Testis (tissue), 3 donors: ENCODE results near the gene ZNF76. TPM values are rescaled to one million over a fixed set of nuclear protein-coding genes. Genes with fewer than 3 reads are reported as not detected.

Source experiments
- DNase-seq: peaks from one replicate; pipeline ENCODE4 v3.0.0-alpha.2; 2019
- H3K27ac ChIP-seq, 2 donors: fragments of 200-600 bp; sonication (generic); one replicate each; pipeline ENCODE4 v1.5.1; 2019
- H3K27me3 ChIP-seq: fragments of 200-600 bp; sonication (generic); one replicate; pipeline ENCODE4 v1.5.1; 2019
- H3K36me3 ChIP-seq: fragments of 200-600 bp; sonication (generic); one replicate; pipeline ENCODE4 v1.5.1; 2017; ENCODE audit warnings: low read depth; ENCODE audit errors: missing control alignments
- H3K4me1 ChIP-seq: fragments of 200-600 bp; sonication (generic); one replicate; pipeline ENCODE4 v1.5.1; 2019
- H3K4me3 ChIP-seq, 2 donors: fragments of 200-600 bp; sonication (generic); one replicate each; pipeline ENCODE4 v1.5.1; 2017 to 2019
- H3K9me3 ChIP-seq: fragments of 200-600 bp; sonication (generic); one replicate; pipeline ENCODE4 v1.5.1; 2017
- POLR2A ChIP-seq: fragments of 450-650 bp; IDR thresholded peaks from one replicate; pipeline ENCODE4 v1.6.1; 2017; ENCODE audit warnings: antibody characterized with exemption, mild to moderate bottlenecking, moderate library complexity
- WGBS, 2 donors: methylation state at CpG; one replicate each; pipeline ENCODE4 v1.1.5; 2018; 5-methylcytosine and 5-hydroxymethylcytosine counted together
- intact Hi-C: fragments of 100-400 bp; cut with DNase I; formaldehyde crosslinking; loops from one replicate; pipeline ENCODE4 v1.15.1; 2023; ENCODE audit warnings: low total_unique reads
- polyA plus RNA-seq: library from polyadenylated mRNA; stranded (reverse); fragments of 350-450 nt; fragmentation: Illumina TruSeq; extraction: RNeasy Lipid Tissue Mini Kit (QIAGEN cat#74804); gene quantifications from one replicate; pipeline ENCODE4 v1.2.3, GENCODE V29; 2014; ENCODE audit warnings: low read depth, low replicate concordance; ENCODE audit not compliant: insufficient read depth
- total RNA-seq, 2 donors: library from RNA; depleted of rRNA; stranded (reverse); fragments of >200 nt; gene quantifications; one replicate each; pipeline ENCODE4 v1.2.3, GENCODE V29; 2016
- TF ChIP-seq, protein P1 (sequence below), 3 experiments: fragments of 450-650 bp in 2 of 3; fragments of 200-600 bp in 1 of 3; sonication (generic) in 1 of 3; IDR thresholded peaks; one replicate each; pipeline ENCODE4 v1.5.1; 2016 to 2019; ENCODE audit warnings: antibody characterized with exemption in 3 of 3, mild to moderate bottlenecking in 2 of 3, moderate library complexity in 1 of 3

ZNF76 gene
- total and polyA plus RNA-seq, 3 donors from 2014 or later, result 76.9 to 97.3 (median 81.3) TPM

- no peaks in the 10 kb centered on the region for H3K4me1 ChIP-seq
- no peak for DNase-seq
- intact Hi-C loops, result no loop called here
- no peaks in the 10 kb centered on the region for H3K36me3 ChIP-seq
- H3K4me3 ChIP-seq, result no peak overlapping the region
- TF ChIP-seq, protein P1, sequence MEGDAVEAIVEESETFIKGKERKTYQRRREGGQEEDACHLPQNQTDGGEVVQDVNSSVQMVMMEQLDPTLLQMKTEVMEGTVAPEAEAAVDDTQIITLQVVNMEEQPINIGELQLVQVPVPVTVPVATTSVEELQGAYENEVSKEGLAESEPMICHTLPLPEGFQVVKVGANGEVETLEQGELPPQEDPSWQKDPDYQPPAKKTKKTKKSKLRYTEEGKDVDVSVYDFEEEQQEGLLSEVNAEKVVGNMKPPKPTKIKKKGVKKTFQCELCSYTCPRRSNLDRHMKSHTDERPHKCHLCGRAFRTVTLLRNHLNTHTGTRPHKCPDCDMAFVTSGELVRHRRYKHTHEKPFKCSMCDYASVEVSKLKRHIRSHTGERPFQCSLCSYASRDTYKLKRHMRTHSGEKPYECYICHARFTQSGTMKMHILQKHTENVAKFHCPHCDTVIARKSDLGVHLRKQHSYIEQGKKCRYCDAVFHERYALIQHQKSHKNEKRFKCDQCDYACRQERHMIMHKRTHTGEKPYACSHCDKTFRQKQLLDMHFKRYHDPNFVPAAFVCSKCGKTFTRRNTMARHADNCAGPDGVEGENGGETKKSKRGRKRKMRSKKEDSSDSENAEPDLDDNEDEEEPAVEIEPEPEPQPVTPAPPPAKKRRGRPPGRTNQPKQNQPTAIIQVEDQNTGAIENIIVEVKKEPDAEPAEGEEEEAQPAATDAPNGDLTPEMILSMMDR (IDR thresholded peaks at IDR 0.05), result no peak
- TF ChIP-seq POLR2A, result no peak
- H3K9me3 ChIP-seq, result no peaks in the 10 kb centered on the region
- 82 to 83% methylated on average over 5 of the region's 5 CpGs for whole genome bisulfite sequencing, 2 donors
- no peaks in the 10 kb centered on the region for H3K27me3 ChIP-seq
- no peak overlapping the region for H3K27ac ChIP-seq
Measured at GRCh38 chr6:35236223-35236622, 23.3 kb upstream of the ZNF76 start.

DNA sequence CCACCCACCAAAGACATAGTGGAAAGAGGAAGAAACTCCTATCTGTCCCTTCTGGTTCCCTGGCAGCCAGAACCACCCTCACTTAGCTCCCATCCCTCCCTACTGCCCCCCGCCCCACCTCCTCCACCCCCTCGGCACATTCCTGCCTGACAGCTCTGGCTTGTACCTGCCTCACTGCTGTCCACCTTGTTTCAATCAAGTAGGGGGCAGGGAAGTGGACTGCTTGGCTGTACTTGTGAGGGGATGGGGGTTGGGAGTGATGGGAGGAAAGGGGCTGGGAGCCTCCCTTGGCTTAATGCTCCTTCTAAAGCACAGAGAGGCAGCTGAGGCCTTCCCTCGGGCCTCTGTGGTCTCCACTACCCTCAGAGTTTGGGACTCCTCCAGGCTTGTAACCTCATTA, 22.1 kb upstream of the ZNF76 start:
- 80 to 92% methylated on average over 3 of the region's 3 CpGs for WGBS, 2 donors
- no peak for DNase-seq
- no peaks in the 10 kb centered on the region for H3K9me3 ChIP-seq
- H3K27me3 ChIP-seq, result no peaks in the 10 kb centered on the region
- H3K4me1 ChIP-seq, result no peaks in the 10 kb centered on the region
- no peak overlapping the region for H3K27ac ChIP-seq
- TF ChIP-seq POLR2A, result no peak
- TF ChIP-seq, protein P1 (IDR thresholded peaks at IDR 0.05), result no peak
- intact Hi-C loops, result no loop called here
- no peaks in the 10 kb centered on the region for H3K36me3 ChIP-seq
- no peak overlapping the region for H3K4me3 ChIP-seq

- intact Hi-C loops, result no loop called here
Measured at GRCh38 chr6:35238843-35239289, 20.7 kb upstream of the ZNF76 start.

GRCh38 chr6:35239581-35239980, 20.0 kb upstream of the ZNF76 start:
- intact Hi-C loops, result no loop called here
- H3K4me3 ChIP-seq, result no peak overlapping the region
- H3K36me3 ChIP-seq, result no peaks in the 10 kb centered on the region
- no peaks in the 10 kb centered on the region for H3K4me1 ChIP-seq
- H3K9me3 ChIP-seq, result no peaks in the 10 kb centered on the region
- H3K27me3 ChIP-seq, result no peaks in the 10 kb centered on the region
- TF ChIP-seq POLR2A, result no peak
- TF ChIP-seq, protein P1 (IDR thresholded peaks at IDR 0.05), result no peak
- WGBS, 2 donors, result 87% methylated on average over 4 of the region's 4 CpGs
- no peak for DNase-seq
- H3K27ac ChIP-seq, result no peak overlapping the region

More at GRCh38 chr6:35238843-35239289, 20.7 kb upstream of the ZNF76 start:
- WGBS, 2 donors, result 58 to 62% methylated on average over 3 of the region's 3 CpGs
- no peak overlapping the region for H3K27ac ChIP-seq
- no peaks in the 10 kb centered on the region for H3K4me1 ChIP-seq
- H3K9me3 ChIP-seq, result no peaks in the 10 kb centered on the region
- H3K27me3 ChIP-seq, result no peaks in the 10 kb centered on the region
- H3K36me3 ChIP-seq, result no peaks in the 10 kb centered on the region
- H3K4me3 ChIP-seq, result no peak overlapping the region
- DNase-seq, result no peak
- no peak for TF ChIP-seq POLR2A
- TF ChIP-seq, protein P1 (IDR thresholded peaks at IDR 0.05), result no peak
